HEK293T (cell line): ENCODE measurements around the gene MGLL.

Experiments used
- CTCF ChIA-PET: fragments of 350-600 bp; formaldehyde crosslinking; extraction: SDS; loops from one replicate; lab custom pipeline; 2021; ENCODE audit warnings: antibody characterized with exemption, inconsistent platforms; lab: Yijun Ruan, JAX
- POLR2A ChIA-PET: fragments of 350-600 bp; formaldehyde crosslinking; extraction: SDS; loops from one replicate; lab custom pipeline; 2020; ENCODE audit warnings: antibody characterized with exemption, inconsistent platforms; lab: Yijun Ruan, JAX
- DNase-seq: peaks from one replicate; pipeline ENCODE4 v3.0.0; 2012; ENCODE audit warnings: mixed read lengths; ENCODE audit errors: extremely low spot score
- ARNT ChIP-seq: fragments of 450-650 bp; IDR thresholded peaks from 2 replicates; pipeline ENCODE4 v1.6.1; 2017; ENCODE audit warnings: mild to moderate bottlenecking
- BHLHE40 ChIP-seq: fragments of 450-650 bp; IDR thresholded peaks from 2 replicates; pipeline ENCODE4 v1.6.1; 2016; ENCODE audit warnings: mild to moderate bottlenecking, moderate library complexity, borderline replicate concordance
- CTBP1 ChIP-seq: fragments of 450-650 bp; IDR thresholded peaks from 2 replicates; pipeline ENCODE4 v1.6.1; 2016; ENCODE audit warnings: borderline replicate concordance
- ELF4 ChIP-seq: fragments of 450-650 bp; IDR thresholded peaks from 2 replicates; pipeline ENCODE4 v1.6.1; 2017; ENCODE audit warnings: antibody characterized with exemption
- FOXA1 ChIP-seq: fragments of 450-650 bp; IDR thresholded peaks from 2 replicates; pipeline ENCODE4 v1.6.1; 2016; ENCODE audit warnings: mild to moderate bottlenecking
- FOXK2 ChIP-seq: fragments of 450-650 bp; IDR thresholded peaks from 2 replicates; pipeline ENCODE4 v1.6.1; 2016; ENCODE audit warnings: mild to moderate bottlenecking
- FOXM1 ChIP-seq: fragments of 450-650 bp; IDR thresholded peaks from 2 replicates; pipeline ENCODE4 v1.6.1; 2017; ENCODE audit warnings: mild to moderate bottlenecking, borderline replicate concordance
- HDGF ChIP-seq: fragments of 450-650 bp; IDR thresholded peaks from 2 replicates; pipeline ENCODE4 v1.6.1; 2017; ENCODE audit warnings: antibody characterized with exemption, borderline replicate concordance
- L3MBTL2 ChIP-seq: fragments of 450-650 bp; conservative IDR thresholded peaks from 2 replicates; pipeline ENCODE4 v1.6.1; 2016; ENCODE audit warnings: mild to moderate bottlenecking
- LEF1 ChIP-seq: fragments of 450-650 bp; IDR thresholded peaks from 2 replicates; pipeline ENCODE4 v1.6.1; 2017; ENCODE audit warnings: mild to moderate bottlenecking, borderline replicate concordance
- NFRKB ChIP-seq: fragments of 450-650 bp; IDR thresholded peaks from 2 replicates; pipeline ENCODE4 v1.6.1; 2016; ENCODE audit warnings: mild to moderate bottlenecking, moderate library complexity
- SP1 ChIP-seq: fragments of 450-650 bp; IDR thresholded peaks from 2 replicates; pipeline ENCODE4 v1.6.1; 2017
- SUZ12 ChIP-seq: fragments of 450-650 bp; IDR thresholded peaks from 2 replicates; pipeline ENCODE4 v1.6.1; 2016; ENCODE audit warnings: mild to moderate bottlenecking
- TARDBP ChIP-seq: fragments of 450-650 bp; IDR thresholded peaks from 2 replicates; pipeline ENCODE4 v1.6.1; 2016
- ZNF384 ChIP-seq: fragments of 450-650 bp; IDR thresholded peaks from 2 replicates; pipeline ENCODE4 v1.6.1; 2016
- TF ChIP-seq, protein P1 (sequence below): fragments of 450-650 bp; IDR thresholded peaks from 2 replicates; pipeline ENCODE4 v1.6.1; 2016

Gene MGLL

DNA sequence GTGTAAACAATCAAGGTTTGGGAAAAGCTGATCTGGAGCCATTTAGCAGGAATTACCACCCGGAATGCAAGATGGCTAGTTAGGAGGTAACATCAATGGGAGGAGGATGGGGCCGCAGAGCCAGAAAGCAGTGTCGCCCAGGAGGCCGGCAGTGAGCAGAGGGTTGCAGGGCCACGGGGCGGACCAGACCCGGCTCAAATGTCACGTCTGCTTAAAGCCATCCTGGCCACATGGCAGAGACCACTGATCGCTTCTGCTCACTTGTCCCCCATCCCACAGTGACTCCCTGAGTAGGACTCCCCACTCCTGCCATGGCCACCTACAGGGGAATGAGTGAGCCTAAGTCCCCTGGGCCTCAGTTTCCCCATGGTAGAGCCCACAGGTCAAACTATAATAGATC is 18.2 kb downstream of the MGLL start:
- ChIA-PET CTCF (no interaction called here), POLR2A (no interaction called here)
- TF ChIP-seq FOXM1 (no peak), TARDBP (no peak), NFRKB (no peak)
- DNase-seq = no peak

DNA sequence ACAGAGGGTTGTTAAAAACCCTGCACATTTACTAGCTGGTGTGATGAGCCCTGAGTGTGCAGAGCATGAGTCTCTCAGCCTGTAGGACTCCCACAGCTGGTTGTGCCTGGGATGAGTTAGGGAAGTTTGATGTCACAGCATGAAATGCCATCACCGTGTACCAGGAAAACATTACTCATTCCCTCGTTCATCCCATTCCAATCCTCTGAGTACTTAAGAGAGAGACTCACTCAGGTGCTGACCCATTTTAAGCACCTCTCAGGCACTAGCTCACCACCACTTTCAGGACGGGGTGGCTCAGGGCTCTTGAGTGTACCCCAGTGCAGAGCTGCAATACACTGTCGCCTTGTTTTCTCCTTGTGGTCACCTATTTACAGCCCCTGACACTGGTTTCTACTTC is 18.7 kb downstream of the MGLL start:
- TF ChIP-seq BHLHE40 (no peak), CTBP1 (no peak), LEF1 (no peak), HDGF (no peak), FOXM1 (no peak), NFRKB (no peak), L3MBTL2 (no peak), SUZ12 (no peak), SP1 (no peak)
- TF ChIP-seq, protein P1, sequence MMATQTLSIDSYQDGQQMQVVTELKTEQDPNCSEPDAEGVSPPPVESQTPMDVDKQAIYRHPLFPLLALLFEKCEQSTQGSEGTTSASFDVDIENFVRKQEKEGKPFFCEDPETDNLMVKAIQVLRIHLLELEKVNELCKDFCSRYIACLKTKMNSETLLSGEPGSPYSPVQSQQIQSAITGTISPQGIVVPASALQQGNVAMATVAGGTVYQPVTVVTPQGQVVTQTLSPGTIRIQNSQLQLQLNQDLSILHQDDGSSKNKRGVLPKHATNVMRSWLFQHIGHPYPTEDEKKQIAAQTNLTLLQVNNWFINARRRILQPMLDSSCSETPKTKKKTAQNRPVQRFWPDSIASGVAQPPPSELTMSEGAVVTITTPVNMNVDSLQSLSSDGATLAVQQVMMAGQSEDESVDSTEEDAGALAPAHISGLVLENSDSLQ = no peak
- ChIA-PET CTCF (interaction anchor here (0.6 kb wide), 1 partner anchor 124 kb away, joined by 3 read pairs; no protein-coding TSS in a partner anchor), POLR2A (no interaction called here)
- DNase-seq = no peak

DNA sequence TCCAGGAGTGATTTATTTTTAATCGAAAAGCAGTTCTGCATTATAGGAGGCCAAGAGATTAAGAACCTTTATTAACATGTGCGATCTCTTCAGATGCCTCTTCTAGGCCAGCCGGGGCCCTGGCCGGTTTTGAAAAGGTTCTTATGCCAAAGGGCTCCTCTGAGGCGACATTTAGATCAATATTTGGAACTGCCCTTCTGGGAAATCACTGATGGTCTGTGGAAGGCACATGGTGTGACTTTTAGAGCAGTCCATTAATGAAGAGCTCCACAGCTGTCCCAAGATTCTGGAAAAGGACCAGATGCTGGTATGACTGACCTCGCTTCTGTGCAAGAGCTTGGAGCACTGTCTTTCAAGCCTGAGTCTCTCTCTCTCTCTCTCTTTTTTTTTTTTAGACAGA is 19.7 kb downstream of the MGLL start:
- ChIA-PET CTCF (no interaction called here), POLR2A (no interaction called here)
- no peak for DNase-seq
- no peak for TF ChIP-seq SP1
- TF ChIP-seq, protein P1 = no peak
- no peak for TF ChIP-seq TARDBP
- TF ChIP-seq ARNT = no peak
- TF ChIP-seq SUZ12 = no peak
- no peak for TF ChIP-seq FOXK2
- no peak for TF ChIP-seq LEF1
- no peak for TF ChIP-seq FOXM1
- TF ChIP-seq NFRKB = no peak
- TF ChIP-seq CTBP1 = no peak
- TF ChIP-seq ELF4 = no peak
- TF ChIP-seq ZNF384 = no peak
- TF ChIP-seq FOXA1 = no peak
- TF ChIP-seq BHLHE40 = no peak
- no peak for TF ChIP-seq HDGF
- no peak for TF ChIP-seq L3MBTL2

DNA sequence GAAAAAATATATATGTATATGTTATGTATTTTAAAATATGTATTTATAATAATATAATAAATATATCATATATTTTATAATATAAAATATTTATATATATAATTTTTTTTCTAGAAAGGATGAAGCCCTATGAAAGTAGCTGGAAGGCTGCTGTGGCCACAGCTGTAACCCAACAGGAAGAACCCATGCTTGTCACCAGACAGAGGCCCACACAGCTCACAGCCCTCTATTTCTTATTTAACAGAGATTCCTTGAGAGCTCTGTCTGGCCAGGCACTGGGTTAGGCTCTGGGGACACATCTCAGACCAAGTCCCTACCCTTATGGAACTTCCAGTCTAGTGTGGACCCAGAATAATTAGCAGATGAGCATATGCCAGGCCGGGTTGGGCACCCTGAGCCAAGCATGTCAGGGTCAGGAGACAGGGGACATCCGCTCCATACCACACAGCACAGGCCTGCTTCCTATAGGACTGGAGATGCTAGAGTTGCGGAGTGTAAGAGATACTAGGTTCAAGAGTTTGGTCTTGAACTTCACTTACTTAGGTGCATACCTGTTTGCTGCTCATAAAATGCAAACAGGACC is 20.5 kb downstream of the MGLL start:
- ChIA-PET POLR2A (no interaction called here), CTCF (no interaction called here)
- DNase-seq = no peak
- no peak for TF ChIP-seq NFRKB
- TF ChIP-seq LEF1 = no peak
- TF ChIP-seq, protein P1 = no peak
- TF ChIP-seq CTBP1 = no peak
- TF ChIP-seq FOXM1 = no peak
- no peak for TF ChIP-seq L3MBTL2
- no peak for TF ChIP-seq ARNT
- TF ChIP-seq ELF4 = no peak
- TF ChIP-seq FOXA1 = no peak
- TF ChIP-seq HDGF = no peak
- TF ChIP-seq SUZ12 = no peak

DNA sequence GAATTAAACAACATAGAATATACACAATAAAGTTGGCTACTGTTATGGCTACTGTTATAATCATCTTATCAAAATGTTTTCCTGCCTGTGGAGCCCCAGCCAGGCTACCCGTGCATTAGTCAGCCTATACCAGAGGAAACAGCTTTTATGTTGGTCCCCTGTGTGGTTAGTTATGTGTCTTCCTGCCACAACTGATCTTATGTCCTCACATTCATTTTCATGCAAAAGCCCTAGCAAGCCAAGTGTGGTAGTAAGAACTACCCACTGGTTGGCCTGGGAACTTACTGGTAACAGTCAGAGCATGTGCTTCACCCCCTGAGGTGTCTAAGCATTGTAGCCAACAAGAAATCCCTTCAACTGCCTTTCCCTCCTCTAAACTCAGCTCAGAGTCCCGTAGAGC is 21.8 kb downstream of the MGLL start:
- CTCF ChIA-PET = no interaction called here
- TF ChIP-seq ZNF384 = no peak
- no peak for TF ChIP-seq FOXA1
- no peak for TF ChIP-seq ELF4
- no peak for TF ChIP-seq FOXK2
- TF ChIP-seq ARNT = no peak
- no peak for TF ChIP-seq TARDBP
- no peak for TF ChIP-seq SUZ12
- TF ChIP-seq BHLHE40 = no peak
- TF ChIP-seq NFRKB = no peak
- no peak for TF ChIP-seq FOXM1
- TF ChIP-seq, protein P1 = no peak
- TF ChIP-seq SP1 = no peak
- TF ChIP-seq L3MBTL2 = no peak
- no peak for TF ChIP-seq LEF1
- TF ChIP-seq CTBP1 = no peak
- TF ChIP-seq HDGF = no peak
- DNase-seq = no peak
- POLR2A ChIA-PET = no interaction called here

DNA sequence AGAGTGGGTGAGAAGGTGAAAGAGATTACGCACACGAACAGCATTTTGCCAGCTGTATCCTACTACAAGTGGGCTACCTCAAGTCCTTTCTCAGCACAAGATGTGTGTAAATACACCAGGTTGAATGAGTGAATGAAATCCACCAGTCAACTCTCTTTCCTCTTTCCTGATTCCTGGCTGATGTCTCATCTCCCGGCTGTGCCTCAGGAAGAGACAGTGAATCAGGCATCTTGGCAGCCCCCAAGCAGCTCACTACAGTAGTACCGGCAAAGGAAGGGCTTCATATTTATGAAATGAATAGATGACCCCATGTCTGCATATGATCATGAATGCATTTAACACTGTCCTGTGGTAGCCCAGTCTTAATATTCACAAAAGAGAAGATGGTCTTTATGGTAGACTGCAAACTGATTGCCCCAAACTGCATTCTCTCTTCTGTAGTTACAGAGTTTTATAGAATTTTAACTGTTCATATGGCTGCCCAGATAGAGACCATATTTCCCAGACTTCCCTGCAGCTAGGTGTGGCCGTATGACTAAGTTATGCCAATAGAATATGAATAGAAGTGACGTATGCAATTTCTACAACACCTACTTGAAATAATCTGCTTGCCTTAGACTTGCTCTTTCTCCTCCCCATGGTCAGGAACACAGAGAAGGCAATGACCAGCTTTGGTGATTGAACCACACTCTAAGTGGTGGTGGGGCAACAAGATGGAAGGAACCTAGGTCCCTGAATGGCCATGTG is 22.7 kb downstream of the MGLL start:
- ChIA-PET CTCF (interaction anchor here (0.6 kb wide), 1 partner anchor 116 kb away, joined by 4 read pairs; no protein-coding TSS in a partner anchor), POLR2A (no interaction called here)
- DNase-seq = no peak
- TF ChIP-seq BHLHE40 (no peak), FOXM1 (no peak), FOXA1 (no peak), SP1 (no peak), ZNF384 (no peak), ARNT (no peak), L3MBTL2 (no peak), NFRKB (no peak), SUZ12 (no peak), TARDBP (no peak)
- TF ChIP-seq, protein P1 = no peak
